ENCODE data around the gene ENAH.

ENAH gene

GRCh38 chr1:225539069-225539468 is 113.9 kb downstream of the ENAH start:
- Histone ChIP-seq H3K27ac (replicated peaks) (no peak overlapping the region), H3K4me3 (replicated peaks; ENCODE audit: insufficient read depth, low read length) (no peak overlapping the region), H3K27me3 (ENCODE audit: insufficient read depth, poor library complexity, severe bottlenecking) (peaks cover 4% of the 10 kb centered on the region)
- no peak for DNase-seq (ENCODE audit: low read depth in 1 of 2, low spot score in 1 of 2)
- TF ChIP-seq CTCF (IDR thresholded peaks at IDR 0.05; ENCODE audit: insufficient read depth, low read length): no peak
- no peak for TF ChIP-seq REST (IDR thresholded peaks at IDR 0.05; ENCODE audit: insufficient replicate concordance, low read depth)
- no peak for TF ChIP-seq SPI1 (IDR thresholded peaks at IDR 0.05; ENCODE audit: borderline replicate concordance, low read depth)

GRCh38 chr1:225537554-225538251 is 115.2 kb downstream of the ENAH start:
- TF ChIP-seq REST (IDR thresholded peaks at IDR 0.05; ENCODE audit: insufficient replicate concordance, low read depth): no peak
- no peak for TF ChIP-seq GABPA (IDR thresholded peaks at IDR 0.05; ENCODE audit: low read depth)
- no peak for TF ChIP-seq SPI1 (IDR thresholded peaks at IDR 0.05; ENCODE audit: borderline replicate concordance, low read depth)
- no peak for TF ChIP-seq POLR2AphosphoS5 (IDR thresholded peaks at IDR 0.05; ENCODE audit: low read depth)
- TF ChIP-seq CTCF (IDR thresholded peaks at IDR 0.05; ENCODE audit: insufficient read depth, low read length): no peak

DNA sequence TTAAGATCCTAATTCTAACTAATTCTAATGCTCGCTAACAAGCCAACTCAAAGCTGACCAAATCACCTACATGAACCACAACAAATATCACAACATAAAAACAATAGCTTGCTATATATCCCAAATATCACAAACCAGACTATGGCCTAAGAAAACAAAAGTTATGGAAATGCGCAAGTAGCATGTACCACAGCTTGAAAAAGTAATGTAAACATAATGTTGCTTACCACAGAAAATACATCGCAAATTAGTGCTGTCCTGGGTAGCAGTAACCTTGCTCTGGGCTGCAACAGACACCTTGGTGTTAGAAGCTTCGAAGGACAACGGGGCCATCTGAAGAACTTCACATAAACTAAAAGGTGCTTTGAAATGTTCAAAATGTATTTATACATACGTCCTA is 117.6 kb downstream of the ENAH start:
- Histone ChIP-seq H3K4me3 (replicated peaks; ENCODE audit: insufficient read depth, low read length) (no peak overlapping the region), H3K27ac (replicated peaks) (no peak overlapping the region), H3K27me3 (ENCODE audit: insufficient read depth, poor library complexity, severe bottlenecking) (peaks cover 4% of the 10 kb centered on the region)
- TF ChIP-seq SPI1 (IDR thresholded peaks at IDR 0.05; ENCODE audit: borderline replicate concordance, low read depth): no peak
- no peak for TF ChIP-seq REST (IDR thresholded peaks at IDR 0.05; ENCODE audit: insufficient replicate concordance, low read depth)
- TF ChIP-seq CTCF (IDR thresholded peaks at IDR 0.05; ENCODE audit: insufficient read depth, low read length): no peak
- no peak for TF ChIP-seq GABPA (IDR thresholded peaks at IDR 0.05; ENCODE audit: low read depth)
- no peak for TF ChIP-seq POLR2AphosphoS5 (IDR thresholded peaks at IDR 0.05; ENCODE audit: low read depth)
- no peak for DNase-seq (ENCODE audit: low read depth in 1 of 2, low spot score in 1 of 2)

More at GRCh38 chr1:225537554-225538251, 115.2 kb downstream of the ENAH start:
- no peak for DNase-seq (ENCODE audit: low read depth in 1 of 2, low spot score in 1 of 2)
- Histone ChIP-seq H3K27ac (replicated peaks) (no peak overlapping the region), H3K27me3 (ENCODE audit: insufficient read depth, poor library complexity, severe bottlenecking) (peaks cover 4% of the 10 kb centered on the region), H3K4me3 (replicated peaks; ENCODE audit: insufficient read depth, low read length) (no peak overlapping the region)

Measured in HL-60 (cell line).